HepG2 (cell line): Measurements from ENCODE around the gene KRTCAP3. TPM values are rescaled to one million over a fixed set of nuclear protein-coding genes. Genes with fewer than 3 reads are reported as not detected.

Source experiments
- FOXK2 ChIP-seq: fragments of 450-650 bp; IDR thresholded peaks from 2 replicates; pipeline ENCODE4 v1.6.1; 2016
- IRX3 ChIP-seq: sonication (generic); formaldehyde crosslinking; IDR thresholded peaks from 2 replicates; pipeline ENCODE4 v1.8.1; 2023; ENCODE audit warnings: mild to moderate bottlenecking, low read depth, missing genetic modification reagents, borderline replicate concordance
- NFATC3 ChIP-seq: sonication (generic); formaldehyde crosslinking; IDR thresholded peaks from 2 replicates; pipeline ENCODE4 v1.5.1; 2020; ENCODE audit warnings: mild to moderate bottlenecking, missing genetic modification reagents
- PAX8 ChIP-seq: sonication (generic); formaldehyde crosslinking; IDR thresholded peaks from 2 replicates; pipeline ENCODE4 v1.8.0; 2022; ENCODE audit warnings: mild to moderate bottlenecking, missing genetic modification reagents, borderline replicate concordance
- PHF21A ChIP-seq: sonication (generic); formaldehyde crosslinking; IDR thresholded peaks from 2 replicates; pipeline ENCODE4 v1.5.0; 2020; ENCODE audit warnings: mild to moderate bottlenecking, missing genetic modification reagents
- POLR2AphosphoS5 ChIP-seq: IDR thresholded peaks from 2 replicates; pipeline ENCODE4 v1.6.1; 2012; ENCODE audit warnings: low read depth, low read length
- RAD21 ChIP-seq: fragments of 450-650 bp; formaldehyde crosslinking; IDR thresholded peaks from 2 replicates; pipeline ENCODE4 v1.5.0; 2020; ENCODE audit warnings: mild to moderate bottlenecking
- RFXANK ChIP-seq: IDR thresholded peaks from 2 replicates; pipeline ENCODE4 v1.6.1; 2016
- SOX5 ChIP-seq: IDR thresholded peaks from 2 replicates; pipeline ENCODE4 v1.6.1; 2016; ENCODE audit warnings: borderline replicate concordance
- TARDBP ChIP-seq: sonication (generic); formaldehyde crosslinking; IDR thresholded peaks from 2 replicates; pipeline ENCODE4 v1.8.0; 2022; ENCODE audit warnings: mild to moderate bottlenecking, missing genetic modification reagents
- ZC3H13 ChIP-seq: sonication (generic); formaldehyde crosslinking; IDR thresholded peaks from 2 replicates; pipeline ENCODE4 v1.8.1; 2023; ENCODE audit warnings: mild to moderate bottlenecking, missing genetic modification reagents, moderate library complexity
- ZFP36L2 ChIP-seq: sonication (generic); formaldehyde crosslinking; IDR thresholded peaks from 2 replicates; pipeline ENCODE4 v1.4.0; 2020; ENCODE audit warnings: missing genetic modification reagents
- ZNF232 ChIP-seq: sonication (generic); formaldehyde crosslinking; IDR thresholded peaks from 2 replicates; pipeline ENCODE4 v1.4.0; 2020; ENCODE audit warnings: missing genetic modification reagents, borderline replicate concordance
- ZNF282 ChIP-seq: fragments of 450-650 bp; IDR thresholded peaks from 2 replicates; pipeline ENCODE4 v1.6.1; 2018; ENCODE audit not compliant: partially characterized antibody
- ZNF446 ChIP-seq: sonication (generic); formaldehyde crosslinking; IDR thresholded peaks from 2 replicates; pipeline ENCODE4 v1.5.0; 2020; ENCODE audit warnings: mild to moderate bottlenecking, missing genetic modification reagents
- ZNF629 ChIP-seq: sonication (generic); formaldehyde crosslinking; conservative IDR thresholded peaks from 2 replicates; pipeline ENCODE4 v1.5.0; 2020; ENCODE audit warnings: missing genetic modification reagents
- polyA plus RNA-seq, 8 experiments: library from polyadenylated mRNA; depleted of rRNA in 3 of 8; stranded (reverse) in 7 of 8; unstranded in 1 of 8; fragments of >200 nt; fragmentation: Illumina TruSeq in 4 of 8; extraction: Trizol in 4 of 8; gene quantifications; 2 replicates each; pipeline versions ENCODE4 v1.2.1 to v1.2.3, GENCODE V29; 2011 to 2016; ENCODE audit warnings: low read depth in 4 of 8, missing spikeins in 1 of 8, mixed read lengths in 1 of 8; ENCODE audit not compliant: insufficient read depth in 1 of 8
- total RNA-seq, 5 experiments: library from RNA; depleted of rRNA; stranded (reverse); fragments of >200 nt; fragmentation: Illumina TruSeq; extraction: Trizol; gene quantifications; 2 replicates each; pipeline ENCODE4 v1.2.3, GENCODE V29; 2016; ENCODE audit warnings: low read depth in 1 of 5
- TF ChIP-seq, protein P1 (sequence below): sonication (generic); formaldehyde crosslinking; IDR thresholded peaks from 2 replicates; pipeline ENCODE4 v1.5.1; 2020; ENCODE audit warnings: mild to moderate bottlenecking, missing genetic modification reagents, moderate library complexity
- TF ChIP-seq, protein P2 (sequence below): sonication (generic); formaldehyde crosslinking; IDR thresholded peaks from 2 replicates; pipeline ENCODE4 v1.4.0; 2020; ENCODE audit warnings: missing genetic modification reagents; ENCODE audit errors: not compliant biosample characterization
- TF ChIP-seq, protein P3 (sequence below): sonication (generic); formaldehyde crosslinking; IDR thresholded peaks from 2 replicates; pipeline ENCODE4 v1.4.0; 2020; ENCODE audit warnings: missing genetic modification reagents, mild to moderate bottlenecking, borderline replicate concordance
- TF ChIP-seq, protein P4 (sequence below): fragments of 450-650 bp; IDR thresholded peaks from 2 replicates; pipeline ENCODE4 v1.6.1; 2017
- TF ChIP-seq, protein P5 (sequence below): IDR thresholded peaks from 2 replicates; pipeline ENCODE4 v1.6.1; 2016; ENCODE audit warnings: missing genetic modification reagents, missing compliant biosample characterization

KRTCAP3 gene
- total and polyA plus RNA-seq, 2 of the 13 experiments (the other 11 are each of a cell fraction or from before 2014, with no cell fraction given), result 2.1 to 4.5 TPM

DNA sequence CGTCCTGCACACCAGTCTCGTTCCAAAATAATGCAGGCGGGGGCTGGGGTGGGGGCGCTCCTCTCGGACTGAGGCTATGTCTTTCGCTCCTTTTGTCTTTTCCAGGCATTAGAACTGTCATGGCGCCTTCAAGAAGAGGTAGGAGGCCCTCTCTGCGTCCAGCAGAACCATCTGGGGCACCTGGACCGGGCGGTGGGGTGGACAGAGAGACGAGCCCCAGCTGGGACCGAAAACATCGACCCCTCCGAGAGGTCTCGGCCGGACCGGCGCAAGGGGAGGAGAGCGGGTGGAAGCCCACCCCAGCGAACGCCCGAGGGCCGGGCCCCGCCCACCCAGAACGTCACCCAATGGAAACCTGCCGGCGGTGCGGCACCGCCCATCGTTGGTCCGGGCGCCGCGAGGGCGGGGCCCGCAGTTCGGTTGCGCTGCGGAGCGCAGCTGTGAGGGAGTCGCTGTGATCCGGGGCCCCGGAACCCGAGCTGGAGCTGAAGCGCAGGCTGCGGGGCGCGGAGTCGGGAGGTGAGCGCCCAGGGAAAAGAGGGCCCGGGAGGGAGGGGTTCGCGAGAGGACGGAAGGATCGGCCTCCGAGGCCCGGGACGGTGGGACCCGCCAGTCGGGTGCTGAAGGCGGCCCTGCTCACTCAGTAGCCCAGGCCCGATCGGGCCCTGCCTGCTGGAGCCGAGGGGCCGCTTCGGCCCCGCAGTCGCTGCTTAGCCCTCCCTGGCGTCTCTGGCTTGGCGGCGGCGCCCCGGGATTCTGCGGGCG lies 13.8 kb upstream of the KRTCAP3 start, which contains the start of gene NRBP1 (continued):
- TF ChIP-seq POLR2AphosphoS5 (peak; percentile 96), NFATC3 (CRISPR knock-in tag) (peak; percentile 95; the same call in 1 of the 2 replicates), ZC3H13 (CRISPR knock-in tag) (peak; percentile 88), ZNF232 (peak; percentile 55), PAX8 (CRISPR knock-in tag) (peak; percentile 72; the same call in 1 of the 2 replicates), ZNF282 (no peak), ZNF446 (CRISPR knock-in tag) (peak; percentile 80; the same call in 1 of the 2 replicates), RAD21 (CRISPR knock-in tag) (peak; percentile 64; the same call in 1 of the 2 replicates), TARDBP (peak; percentile 58; the same call in 1 of the 2 replicates), PHF21A (CRISPR knock-in tag) (peak; percentile 82), ZFP36L2 (no peak), SOX5 (CRISPR knock-in tag) (peak; percentile 13; the same call in 1 of the 2 replicates), FOXK2 (no peak), IRX3 (CRISPR knock-in tag) (peak; percentile 34; the same call in 1 of the 2 replicates), ZNF629 (no peak), RFXANK (0 out of 2 replicates have a peak, but pooled peaks have one; percentile 15)
- TF ChIP-seq, protein P1, sequence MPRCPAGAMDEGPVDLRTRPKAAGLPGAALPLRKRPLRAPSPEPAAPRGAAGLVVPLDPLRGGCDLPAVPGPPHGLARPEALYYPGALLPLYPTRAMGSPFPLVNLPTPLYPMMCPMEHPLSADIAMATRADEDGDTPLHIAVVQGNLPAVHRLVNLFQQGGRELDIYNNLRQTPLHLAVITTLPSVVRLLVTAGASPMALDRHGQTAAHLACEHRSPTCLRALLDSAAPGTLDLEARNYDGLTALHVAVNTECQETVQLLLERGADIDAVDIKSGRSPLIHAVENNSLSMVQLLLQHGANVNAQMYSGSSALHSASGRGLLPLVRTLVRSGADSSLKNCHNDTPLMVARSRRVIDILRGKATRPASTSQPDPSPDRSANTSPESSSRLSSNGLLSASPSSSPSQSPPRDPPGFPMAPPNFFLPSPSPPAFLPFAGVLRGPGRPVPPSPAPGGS (CRISPR knock-in tag), result peak; percentile 91; the same call in 1 of the 2 replicates
- TF ChIP-seq, protein P2, sequence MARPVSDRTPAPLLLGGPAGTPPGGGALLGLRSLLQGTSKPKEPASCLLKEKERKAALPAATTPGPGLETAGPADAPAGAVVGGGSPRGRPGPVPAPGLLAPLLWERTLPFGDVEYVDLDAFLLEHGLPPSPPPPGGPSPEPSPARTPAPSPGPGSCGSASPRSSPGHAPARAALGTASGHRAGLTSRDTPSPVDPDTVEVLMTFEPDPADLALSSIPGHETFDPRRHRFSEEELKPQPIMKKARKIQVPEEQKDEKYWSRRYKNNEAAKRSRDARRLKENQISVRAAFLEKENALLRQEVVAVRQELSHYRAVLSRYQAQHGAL (CRISPR knock-in tag), result no peak
- TF ChIP-seq, protein P3, sequence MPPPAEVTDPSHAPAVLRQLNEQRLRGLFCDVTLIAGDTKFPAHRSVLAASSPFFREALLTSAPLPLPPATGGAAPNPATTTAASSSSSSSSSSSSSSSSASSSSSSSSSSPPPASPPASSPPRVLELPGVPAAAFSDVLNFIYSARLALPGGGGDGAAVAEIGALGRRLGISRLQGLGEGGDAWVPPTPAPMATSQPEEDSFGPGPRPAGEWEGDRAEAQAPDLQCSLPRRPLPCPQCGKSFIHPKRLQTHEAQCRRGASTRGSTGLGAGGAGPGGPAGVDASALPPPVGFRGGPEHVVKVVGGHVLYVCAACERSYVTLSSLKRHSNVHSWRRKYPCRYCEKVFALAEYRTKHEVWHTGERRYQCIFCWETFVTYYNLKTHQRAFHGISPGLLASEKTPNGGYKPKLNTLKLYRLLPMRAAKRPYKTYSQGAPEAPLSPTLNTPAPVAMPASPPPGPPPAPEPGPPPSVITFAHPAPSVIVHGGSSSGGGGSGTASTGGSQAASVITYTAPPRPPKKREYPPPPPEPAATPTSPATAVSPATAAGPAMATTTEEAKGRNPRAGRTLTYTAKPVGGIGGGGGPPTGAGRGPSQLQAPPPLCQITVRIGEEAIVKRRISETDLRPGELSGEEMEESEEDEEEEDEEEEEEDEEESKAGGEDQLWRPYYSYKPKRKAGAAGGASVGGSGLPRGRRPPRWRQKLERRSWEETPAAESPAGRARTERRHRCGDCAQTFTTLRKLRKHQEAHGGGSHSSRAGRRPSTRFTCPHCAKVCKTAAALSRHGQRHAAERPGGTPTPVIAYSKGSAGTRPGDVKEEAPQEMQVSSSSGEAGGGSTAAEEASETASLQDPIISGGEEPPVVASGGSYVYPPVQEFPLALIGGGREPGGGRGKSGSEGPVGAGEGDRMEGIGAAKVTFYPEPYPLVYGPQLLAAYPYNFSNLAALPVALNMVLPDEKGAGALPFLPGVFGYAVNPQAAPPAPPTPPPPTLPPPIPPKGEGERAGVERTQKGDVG (CRISPR knock-in tag), result no peak
- TF ChIP-seq, protein P4, sequence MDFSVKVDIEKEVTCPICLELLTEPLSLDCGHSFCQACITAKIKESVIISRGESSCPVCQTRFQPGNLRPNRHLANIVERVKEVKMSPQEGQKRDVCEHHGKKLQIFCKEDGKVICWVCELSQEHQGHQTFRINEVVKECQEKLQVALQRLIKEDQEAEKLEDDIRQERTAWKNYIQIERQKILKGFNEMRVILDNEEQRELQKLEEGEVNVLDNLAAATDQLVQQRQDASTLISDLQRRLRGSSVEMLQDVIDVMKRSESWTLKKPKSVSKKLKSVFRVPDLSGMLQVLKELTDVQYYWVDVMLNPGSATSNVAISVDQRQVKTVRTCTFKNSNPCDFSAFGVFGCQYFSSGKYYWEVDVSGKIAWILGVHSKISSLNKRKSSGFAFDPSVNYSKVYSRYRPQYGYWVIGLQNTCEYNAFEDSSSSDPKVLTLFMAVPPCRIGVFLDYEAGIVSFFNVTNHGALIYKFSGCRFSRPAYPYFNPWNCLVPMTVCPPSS, result no peak
- TF ChIP-seq, protein P5, sequence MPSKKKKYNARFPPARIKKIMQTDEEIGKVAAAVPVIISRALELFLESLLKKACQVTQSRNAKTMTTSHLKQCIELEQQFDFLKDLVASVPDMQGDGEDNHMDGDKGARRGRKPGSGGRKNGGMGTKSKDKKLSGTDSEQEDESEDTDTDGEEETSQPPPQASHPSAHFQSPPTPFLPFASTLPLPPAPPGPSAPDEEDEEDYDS (CRISPR knock-in tag), result peak; percentile 91
